Caco-2 (cell line): Measurements from ENCODE around the gene ETV3L. TPM values are rescaled to one million over a fixed set of nuclear protein-coding genes. Genes with fewer than 3 reads are reported as not detected.

ENCODE experiments used
- BruUV-seq: library from RNA; stranded (reverse); fragments of 400-500 nt; replicated peaks from 2 replicates; lab custom pipeline; 2021; lab: Mats Ljungman, UMichigan
- CTCF ChIA-PET: fragments of 300-600 bp; sonication (Branson Sonifier 250); formaldehyde crosslinking; loops from one replicate; lab custom pipeline; 2022; ENCODE audit warnings: antibody characterized with exemption; lab: Charles Lee
- POLR2A ChIA-PET: fragments of 300-600 bp; sonication (Branson Sonifier 250); formaldehyde crosslinking; loops from one replicate; lab custom pipeline; 2022; ENCODE audit warnings: antibody characterized with exemption; lab: Charles Lee
- DNase-seq, 2 experiments: peaks; one replicate each; pipeline versions ENCODE4 v3.0.0 to v3.0.0-alpha.2; 2020 to 2022
- H3K27me3 ChIP-seq: replicated peaks from 2 replicates; pipeline ENCODE4 v1.6.0; 2011; ENCODE audit warnings: low read length; ENCODE audit not compliant: control insufficient read depth, insufficient read depth
- H3K36me3 ChIP-seq: 2 replicates; pipeline ENCODE4 v1.5.1; 2011; ENCODE audit warnings: low read length; ENCODE audit not compliant: control insufficient read depth, insufficient read depth
- H3K4me1 ChIP-seq: fragments of 250-450 bp; sonication (Bioruptor Pico); 2 replicates; pipeline ENCODE4 v1.5.1; 2020; ENCODE audit warnings: mild to moderate bottlenecking
- H3K4me3 ChIP-seq: 2 replicates; pipeline ENCODE4 v1.5.1; 2011; ENCODE audit warnings: low read depth, mild to moderate bottlenecking, control low read depth, low read length
- H3K9me3 ChIP-seq: fragments of 250-450 bp; sonication (Bioruptor Pico); 2 replicates; pipeline ENCODE4 v1.5.1; 2020; ENCODE audit warnings: mild to moderate bottlenecking, moderate library complexity
- H3K27ac Mint-ChIP-seq: one replicate; pipeline ENCODE4 v1.8.0; 2022; ENCODE audit warnings: mixed read lengths; ENCODE audit not compliant: unreplicated experiment
- H3K27me3 Mint-ChIP-seq: one replicate; pipeline ENCODE4 v1.8.0; 2022; ENCODE audit warnings: mixed read lengths; ENCODE audit not compliant: insufficient read depth, unreplicated experiment
- H3K36me3 Mint-ChIP-seq: one replicate; pipeline ENCODE4 v1.8.0; 2022; ENCODE audit warnings: mild to moderate bottlenecking, mixed read lengths; ENCODE audit not compliant: insufficient read depth, unreplicated experiment
- H3K4me1 Mint-ChIP-seq: one replicate; pipeline ENCODE4 v1.8.0; 2022; ENCODE audit warnings: low read depth, mixed read lengths; ENCODE audit not compliant: unreplicated experiment
- H3K4me3 Mint-ChIP-seq: one replicate; pipeline ENCODE4 v1.8.0; 2022; ENCODE audit warnings: mild to moderate bottlenecking, moderate library complexity, mixed read lengths; ENCODE audit not compliant: unreplicated experiment
- H3K9me3 Mint-ChIP-seq: one replicate; pipeline ENCODE4 v1.8.0; 2022; ENCODE audit warnings: mixed read lengths; ENCODE audit not compliant: unreplicated experiment
- intact Hi-C: fragments of 100-400 bp; cut with micrococcal nuclease; formaldehyde crosslinking; loops from one replicate; pipeline ENCODE4 v1.10.0; 2022; ENCODE audit not compliant: unreplicated experiment
- total RNA-seq: library from RNA; stranded (reverse); gene quantifications from 2 replicates; pipeline ENCODE4 v1.2.3, GENCODE V29; 2022
- TF ChIP-seq, protein P1 (sequence below), 2 experiments: fragments of 200-600 bp in 1 of 2; IDR thresholded peaks; 1 replicate in 1 of 2; 2 replicates in 1 of 2; pipeline versions ENCODE4 v1.5.1 to v1.8.0; 2011 to 2022; ENCODE audit warnings: antibody characterized with exemption in 1 of 2, control low read depth in 1 of 2, inconsistent platforms in 1 of 2, low read depth in 1 of 2, low read length in 1 of 2, mild to moderate bottlenecking in 1 of 2, moderate library complexity in 1 of 2; ENCODE audit not compliant: insufficient read depth in 1 of 2, severe bottlenecking in 1 of 2, unreplicated experiment in 1 of 2

Gene ETV3L
- total RNA-seq, 1 experiment from 2014 or later: not detected

DNA sequence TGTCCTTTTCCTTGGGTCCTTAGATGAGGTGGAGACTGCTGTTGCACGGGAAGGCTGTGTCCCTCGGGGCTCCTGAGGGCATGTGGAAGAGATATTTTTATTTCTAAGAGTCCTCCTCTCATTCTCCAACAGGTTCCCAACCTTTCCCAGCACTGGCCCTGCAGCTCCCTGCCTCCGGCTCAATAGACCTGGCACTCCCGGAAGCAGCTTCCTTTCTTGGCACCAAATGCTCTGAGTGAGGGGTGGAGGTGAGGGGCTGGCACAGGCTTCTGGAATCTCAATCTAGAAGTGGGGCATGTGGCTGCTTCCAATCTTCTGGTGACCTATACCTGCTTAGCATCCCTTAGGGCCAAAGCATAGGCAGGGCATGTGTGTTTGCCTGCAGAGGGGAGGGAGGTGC is 4.5 kb downstream of the ETV3L start:
- H3K4me3 Mint-ChIP-seq: no peak overlapping the region
- intact Hi-C loops: no loop called here
- POLR2A ChIA-PET: no interaction called here
- Histone ChIP-seq H3K27me3 (no peaks in the 10 kb centered on the region), H3K4me3 (no peak overlapping the region), H3K4me1 (no peaks in the 10 kb centered on the region), H3K36me3 (no peaks in the 10 kb centered on the region), H3K9me3 (no peaks in the 10 kb centered on the region)
- no TSS peak for BruUV-seq
- CTCF ChIA-PET: interaction anchor here (0.9 kb wide), 1 partner anchor 21 kb away, joined by 3 read pairs; no protein-coding TSS in a partner anchor
- H3K36me3 Mint-ChIP-seq: peaks cover 5% of the 10 kb centered on the region
- TF ChIP-seq, protein P1, sequence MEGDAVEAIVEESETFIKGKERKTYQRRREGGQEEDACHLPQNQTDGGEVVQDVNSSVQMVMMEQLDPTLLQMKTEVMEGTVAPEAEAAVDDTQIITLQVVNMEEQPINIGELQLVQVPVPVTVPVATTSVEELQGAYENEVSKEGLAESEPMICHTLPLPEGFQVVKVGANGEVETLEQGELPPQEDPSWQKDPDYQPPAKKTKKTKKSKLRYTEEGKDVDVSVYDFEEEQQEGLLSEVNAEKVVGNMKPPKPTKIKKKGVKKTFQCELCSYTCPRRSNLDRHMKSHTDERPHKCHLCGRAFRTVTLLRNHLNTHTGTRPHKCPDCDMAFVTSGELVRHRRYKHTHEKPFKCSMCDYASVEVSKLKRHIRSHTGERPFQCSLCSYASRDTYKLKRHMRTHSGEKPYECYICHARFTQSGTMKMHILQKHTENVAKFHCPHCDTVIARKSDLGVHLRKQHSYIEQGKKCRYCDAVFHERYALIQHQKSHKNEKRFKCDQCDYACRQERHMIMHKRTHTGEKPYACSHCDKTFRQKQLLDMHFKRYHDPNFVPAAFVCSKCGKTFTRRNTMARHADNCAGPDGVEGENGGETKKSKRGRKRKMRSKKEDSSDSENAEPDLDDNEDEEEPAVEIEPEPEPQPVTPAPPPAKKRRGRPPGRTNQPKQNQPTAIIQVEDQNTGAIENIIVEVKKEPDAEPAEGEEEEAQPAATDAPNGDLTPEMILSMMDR (IDR thresholded peaks at IDR 0.05; ENCODE audit: insufficient read depth in 1 of 2, low read depth in 1 of 2, low read length in 1 of 2, severe bottlenecking in 1 of 2, unreplicated experiment in 1 of 2): no peak
- no peaks in the 10 kb centered on the region for H3K4me1 Mint-ChIP-seq
- no peak overlapping the region for H3K27ac Mint-ChIP-seq
- no peaks in the 10 kb centered on the region for H3K9me3 Mint-ChIP-seq
- H3K27me3 Mint-ChIP-seq: no peaks in the 10 kb centered on the region
- DNase-seq: no peak

GRCh38 chr1:157092831-157093230 is 6.8 kb downstream of the ETV3L start:
- no peak overlapping the region for H3K27ac Mint-ChIP-seq
- intact Hi-C loops: no loop called here

DNA sequence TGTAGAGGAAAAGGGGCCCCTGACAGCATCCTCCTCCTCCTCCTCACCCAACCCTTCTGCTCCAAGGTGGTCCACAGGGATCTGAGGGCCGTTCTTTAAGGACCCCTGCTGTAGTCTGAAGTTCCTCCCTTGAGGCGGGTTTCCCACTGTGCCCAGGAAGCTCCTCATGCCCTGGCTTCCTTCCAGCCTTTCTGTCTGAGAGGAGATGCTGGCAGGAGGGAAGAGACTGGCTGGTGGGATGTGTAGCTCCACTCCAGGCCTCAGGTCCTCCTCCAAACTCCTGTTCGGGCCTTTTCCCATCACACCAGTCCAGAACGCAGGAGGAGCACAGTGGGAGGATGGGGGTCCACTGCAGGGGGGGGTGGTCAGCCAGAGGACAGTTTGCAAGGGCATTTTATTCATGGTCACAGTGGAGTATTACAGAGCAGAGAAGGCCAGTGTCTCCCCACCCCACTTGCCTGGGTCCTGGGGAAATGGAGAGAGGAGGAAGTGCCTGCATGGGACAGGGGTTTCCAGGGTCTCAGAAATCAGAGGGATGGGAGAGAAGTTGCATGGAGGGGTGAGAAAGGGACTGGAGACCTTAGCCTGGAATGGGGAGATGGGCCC is 7.8 kb downstream of the ETV3L start:
- POLR2A ChIA-PET: no interaction called here
- TF ChIP-seq, protein P1 (IDR thresholded peaks at IDR 0.05; ENCODE audit: insufficient read depth in 1 of 2, low read depth in 1 of 2, low read length in 1 of 2, severe bottlenecking in 1 of 2, unreplicated experiment in 1 of 2): no peak
- DNase-seq: no peak

More at GRCh38 chr1:157092831-157093230, 6.8 kb downstream of the ETV3L start:
- Mint-ChIP-seq H3K9me3 (no peaks in the 10 kb centered on the region), H3K27me3 (no peaks in the 10 kb centered on the region), H3K36me3 (peaks cover 5% of the 10 kb centered on the region), H3K4me1 (no peaks in the 10 kb centered on the region), H3K4me3 (no peak overlapping the region)
- H3K27me3 ChIP-seq: no peaks in the 10 kb centered on the region
- no TSS peak for BruUV-seq
- no peak for DNase-seq
- no peaks in the 10 kb centered on the region for H3K36me3 ChIP-seq
- TF ChIP-seq, protein P1 (IDR thresholded peaks at IDR 0.05; ENCODE audit: insufficient read depth in 1 of 2, low read depth in 1 of 2, low read length in 1 of 2, severe bottlenecking in 1 of 2, unreplicated experiment in 1 of 2): no peak
- no peaks in the 10 kb centered on the region for H3K9me3 ChIP-seq
- ChIA-PET CTCF (no interaction called here), POLR2A (no interaction called here)
- no peaks in the 10 kb centered on the region for H3K4me1 ChIP-seq
- H3K4me3 ChIP-seq: no peak overlapping the region

More for the DNA sequence above, 7.8 kb downstream of the ETV3L start:
- CTCF ChIA-PET: interaction anchor here (2.2 kb wide), 2 partner anchors 43 to 64 kb away, joined by 41 to 132 read pairs; no protein-coding TSS in a partner anchor
- Histone ChIP-seq H3K36me3 (no peaks in the 10 kb centered on the region), H3K9me3 (no peaks in the 10 kb centered on the region), H3K27me3 (no peaks in the 10 kb centered on the region), H3K4me1 (no peaks in the 10 kb centered on the region), H3K4me3 (no peak overlapping the region)
- H3K27me3 Mint-ChIP-seq: no peaks in the 10 kb centered on the region
- H3K27ac Mint-ChIP-seq: no peak overlapping the region
- intact Hi-C loops: loop anchor here (2.0 kb wide), 1 partner anchor 43 kb away; no protein-coding TSS in a partner anchor
- no peaks in the 10 kb centered on the region for H3K4me1 Mint-ChIP-seq
- H3K9me3 Mint-ChIP-seq: no peaks in the 10 kb centered on the region
- no peak overlapping the region for H3K4me3 Mint-ChIP-seq
- no TSS peak for BruUV-seq
- peaks cover under 1% of the 10 kb centered on the region for H3K36me3 Mint-ChIP-seq
